HEK293T (cell line): ENCODE results near the gene LSM4.

Experiments used
- ARNT ChIP-seq: fragments of 450-650 bp; IDR thresholded peaks from 2 replicates; pipeline ENCODE4 v1.6.1; 2017; ENCODE audit warnings: mild to moderate bottlenecking
- BHLHE40 ChIP-seq: fragments of 450-650 bp; IDR thresholded peaks from 2 replicates; pipeline ENCODE4 v1.6.1; 2016; ENCODE audit warnings: mild to moderate bottlenecking, moderate library complexity, borderline replicate concordance
- CTBP1 ChIP-seq: fragments of 450-650 bp; IDR thresholded peaks from 2 replicates; pipeline ENCODE4 v1.6.1; 2016; ENCODE audit warnings: borderline replicate concordance
- ELF4 ChIP-seq: fragments of 450-650 bp; IDR thresholded peaks from 2 replicates; pipeline ENCODE4 v1.6.1; 2017; ENCODE audit warnings: antibody characterized with exemption
- FOXA1 ChIP-seq: fragments of 450-650 bp; IDR thresholded peaks from 2 replicates; pipeline ENCODE4 v1.6.1; 2016; ENCODE audit warnings: mild to moderate bottlenecking
- FOXK2 ChIP-seq: fragments of 450-650 bp; IDR thresholded peaks from 2 replicates; pipeline ENCODE4 v1.6.1; 2016; ENCODE audit warnings: mild to moderate bottlenecking
- FOXM1 ChIP-seq: fragments of 450-650 bp; IDR thresholded peaks from 2 replicates; pipeline ENCODE4 v1.6.1; 2017; ENCODE audit warnings: mild to moderate bottlenecking, borderline replicate concordance
- HDGF ChIP-seq: fragments of 450-650 bp; IDR thresholded peaks from 2 replicates; pipeline ENCODE4 v1.6.1; 2017; ENCODE audit warnings: antibody characterized with exemption, borderline replicate concordance
- L3MBTL2 ChIP-seq: fragments of 450-650 bp; conservative IDR thresholded peaks from 2 replicates; pipeline ENCODE4 v1.6.1; 2016; ENCODE audit warnings: mild to moderate bottlenecking
- NFRKB ChIP-seq: fragments of 450-650 bp; IDR thresholded peaks from 2 replicates; pipeline ENCODE4 v1.6.1; 2016; ENCODE audit warnings: mild to moderate bottlenecking, moderate library complexity
- PKNOX1 ChIP-seq: fragments of 450-650 bp; IDR thresholded peaks from 2 replicates; pipeline ENCODE4 v1.6.1; 2016
- SP1 ChIP-seq: fragments of 450-650 bp; IDR thresholded peaks from 2 replicates; pipeline ENCODE4 v1.6.1; 2017
- SUZ12 ChIP-seq: fragments of 450-650 bp; IDR thresholded peaks from 2 replicates; pipeline ENCODE4 v1.6.1; 2016; ENCODE audit warnings: mild to moderate bottlenecking
- TARDBP ChIP-seq: fragments of 450-650 bp; IDR thresholded peaks from 2 replicates; pipeline ENCODE4 v1.6.1; 2016

DNA sequence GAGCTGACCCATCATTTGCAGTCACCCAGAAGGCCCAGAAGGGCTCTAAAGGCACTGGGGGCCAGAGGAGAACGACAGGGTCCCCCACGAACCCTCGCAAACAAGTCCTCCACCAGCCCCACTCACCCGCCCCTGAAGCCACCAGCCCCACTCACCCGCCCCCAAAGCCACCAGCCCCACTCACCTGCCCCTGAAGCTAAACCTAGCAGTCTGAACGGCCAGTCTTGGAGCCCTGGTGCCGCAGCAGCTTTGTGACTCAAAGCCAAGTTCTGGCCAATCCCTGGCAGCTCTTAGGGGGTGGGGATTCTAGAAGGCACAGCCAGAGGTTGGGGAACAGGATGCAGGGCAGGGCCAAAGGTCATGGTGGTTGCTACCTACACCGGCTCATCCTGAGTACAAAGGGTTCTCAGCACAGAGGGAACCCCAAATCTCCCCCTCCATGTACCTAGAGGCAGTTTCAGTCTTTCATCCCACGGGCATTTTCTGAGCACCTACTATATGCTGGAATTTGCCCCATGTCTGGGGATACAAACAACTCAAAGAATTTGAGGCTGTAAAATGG, 48.6 kb downstream of the LSM4 start, which contains the start of gene IQCN:
- no peak for TF ChIP-seq SP1
- no peak for TF ChIP-seq FOXK2
- no peak for TF ChIP-seq SUZ12
- no peak for TF ChIP-seq FOXA1
- TF ChIP-seq FOXM1, result no peak
- no peak for TF ChIP-seq L3MBTL2
- no peak for TF ChIP-seq ARNT
- no peak for TF ChIP-seq HDGF
- no peak for TF ChIP-seq TARDBP
- TF ChIP-seq CTBP1, result no peak
- TF ChIP-seq BHLHE40, result no peak
- TF ChIP-seq NFRKB, result no peak
- TF ChIP-seq ELF4, result no peak
- no peak for TF ChIP-seq PKNOX1
